HG03565 (cell line): Measurements from ENCODE around the gene JAKMIP2.
"Not testable (repeated sequence)": the region's sequence is repeated elsewhere in the genome, so short reads cannot be mapped to it uniquely, and the experiment has no call there.

ENCODE experiments used
- ATAC-seq: cut with Tn5 transposase; IDR thresholded peaks from one replicate; pipeline ENCODE4 v1.9.1; 2021; ENCODE audit warnings: mild to moderate bottlenecking, moderate library complexity; ENCODE audit not compliant: unreplicated experiment

The JAKMIP2 gene

GRCh38 chr5:147617711-147618350 is 164.7 kb downstream of the JAKMIP2 start:
- no peak for ATAC-seq

DNA sequence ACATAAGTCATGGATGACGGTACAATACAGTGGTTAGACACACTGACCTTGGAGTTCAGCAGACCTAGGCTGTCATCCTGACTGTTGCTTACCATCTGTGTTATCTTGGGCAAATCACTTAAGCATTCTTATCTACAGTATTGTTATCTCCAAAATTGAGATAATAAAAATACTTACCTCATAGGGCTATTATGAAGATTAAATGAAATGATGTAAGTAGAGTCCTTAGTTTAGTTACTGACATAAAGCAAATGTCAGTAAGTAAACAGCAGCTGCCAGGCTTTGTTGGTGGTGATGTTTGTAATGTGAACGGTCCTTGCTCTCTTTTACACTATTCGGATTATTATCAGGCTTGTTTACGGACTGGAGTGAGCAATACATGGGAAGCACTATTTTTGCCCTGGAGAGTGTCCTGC is 165.3 kb downstream of the JAKMIP2 start:
- ATAC-seq: no peak

DNA sequence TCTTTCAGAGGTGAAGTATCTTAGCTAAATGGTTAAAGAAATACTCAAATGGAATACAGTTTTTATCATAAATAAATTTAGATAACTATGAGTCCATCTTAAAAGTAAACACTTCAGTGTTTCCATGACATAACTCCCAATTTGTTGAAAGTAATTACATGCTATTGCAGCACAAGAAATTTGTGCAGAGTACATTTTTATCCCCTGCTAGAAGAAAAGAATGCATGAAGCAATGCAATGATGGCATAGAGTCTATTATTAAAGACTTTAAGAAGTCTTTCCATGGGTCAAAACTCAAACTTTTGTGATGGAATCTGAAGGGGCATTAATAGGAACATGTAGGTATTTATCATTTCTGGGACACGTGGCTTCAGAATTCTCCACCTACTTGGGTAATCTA is 166.1 kb downstream of the JAKMIP2 start:
- no peak for ATAC-seq

DNA sequence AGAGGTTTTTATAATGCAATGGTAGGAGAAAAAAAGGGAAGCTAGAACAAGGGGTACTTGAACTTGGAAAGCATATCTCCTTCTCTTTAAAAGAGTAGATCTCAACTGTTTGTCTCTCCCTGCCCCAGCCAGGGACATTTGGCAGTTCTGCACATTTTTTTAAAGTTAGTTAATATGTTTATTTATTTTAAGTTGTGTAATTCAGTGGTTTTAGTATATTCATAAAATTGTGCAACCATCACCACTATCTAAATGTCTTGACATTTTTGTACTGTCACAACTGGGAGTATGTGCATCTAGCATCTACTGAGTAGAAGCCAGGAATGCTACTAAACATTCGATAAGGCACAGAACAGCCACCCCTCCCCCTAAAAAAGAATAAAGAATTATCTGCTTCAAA is 169.2 kb downstream of the JAKMIP2 start:
- no peak for ATAC-seq

GRCh38 chr5:147611483-147611882 is 171.0 kb downstream of the JAKMIP2 start:
- ATAC-seq: no peak

DNA sequence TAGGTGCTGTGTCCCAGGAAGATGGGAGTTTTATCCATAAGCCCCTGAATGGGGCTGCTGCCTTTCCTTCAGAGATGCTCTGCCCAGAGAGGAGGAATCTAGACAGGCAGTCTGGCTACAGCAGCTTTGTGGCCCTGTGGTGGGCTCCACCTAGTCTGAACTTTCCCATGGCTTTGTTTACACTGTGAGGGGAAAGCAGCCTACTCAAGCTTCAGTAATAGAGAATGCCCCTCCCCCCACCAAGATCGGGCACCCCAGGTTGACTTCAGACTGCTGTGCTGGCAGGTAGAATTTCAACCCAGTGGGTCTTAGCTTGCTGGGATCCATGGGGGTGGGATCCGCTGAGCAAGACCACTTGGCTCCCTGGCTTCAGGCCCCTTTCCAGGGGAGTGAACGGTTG is 171.7 kb downstream of the JAKMIP2 start:
- no peak for ATAC-seq

GRCh38 chr5:147601652-147602051 is 180.9 kb downstream of the JAKMIP2 start:
- ATAC-seq: no peak

DNA sequence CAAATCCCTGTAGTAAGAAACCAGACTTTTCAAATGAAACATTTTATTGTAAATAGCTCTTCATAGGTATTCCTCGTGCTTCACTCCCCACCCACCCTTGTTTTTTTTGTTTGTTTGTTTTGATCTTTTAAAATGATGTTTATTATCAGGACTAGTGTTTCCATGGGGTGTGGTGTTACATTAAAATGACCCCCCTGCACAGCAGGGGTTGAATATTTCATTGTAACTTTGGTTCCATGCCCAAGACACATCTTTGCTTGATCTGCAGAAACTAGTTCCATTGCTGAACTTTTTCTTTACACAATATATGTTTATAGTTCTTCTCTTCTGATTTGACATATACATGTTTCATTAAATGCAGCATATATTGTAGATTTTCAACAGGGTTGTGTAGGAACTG is 191.4 kb downstream of the JAKMIP2 start:
- no peak for ATAC-seq

GRCh38 chr5:147590096-147590495 is 192.4 kb downstream of the JAKMIP2 start:
- ATAC-seq: no peak

DNA sequence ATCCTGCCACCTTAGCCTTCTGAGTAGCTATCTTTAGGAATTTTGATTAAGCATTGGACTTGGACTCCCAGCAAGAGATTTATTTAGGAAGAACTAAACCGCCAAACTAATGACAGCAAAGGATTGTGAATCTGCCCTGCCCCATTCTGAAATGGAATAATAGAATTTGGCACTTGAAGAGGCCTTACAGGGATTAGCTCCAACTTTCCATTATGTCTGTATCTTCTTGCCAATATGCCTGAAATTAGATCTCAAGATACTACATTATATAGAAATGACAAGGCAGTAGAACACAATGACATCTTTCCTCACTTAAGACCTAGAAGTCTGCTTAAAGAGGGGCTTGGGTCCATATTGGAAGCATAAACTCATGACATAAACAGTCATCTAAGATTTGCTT is 195.7 kb downstream of the JAKMIP2 start:
- ATAC-seq: no peak

DNA sequence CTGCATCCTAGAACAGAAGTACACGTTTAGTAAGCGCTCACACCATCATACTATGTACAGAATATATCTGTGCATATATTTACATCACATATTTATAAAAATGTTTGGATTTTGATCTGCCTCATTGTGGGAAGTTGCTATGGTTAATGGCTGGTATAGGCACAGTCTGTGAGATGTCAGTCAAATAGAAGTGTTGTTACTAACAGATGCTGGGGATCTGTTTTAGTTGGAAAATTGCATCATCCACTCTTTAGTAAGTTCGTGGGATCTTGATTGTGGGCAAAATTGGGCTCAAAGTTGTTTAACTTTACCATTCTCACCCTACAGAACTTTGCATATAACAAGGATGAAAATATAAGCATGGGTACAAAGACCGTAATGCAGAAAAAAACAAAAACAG is 196.3 kb downstream of the JAKMIP2 start:
- no peak for ATAC-seq

- ATAC-seq: not testable (repeated sequence)
These were observed 200.3 kb downstream of the JAKMIP2 start for GRCh38 chr5:147582272-147582671.

DNA sequence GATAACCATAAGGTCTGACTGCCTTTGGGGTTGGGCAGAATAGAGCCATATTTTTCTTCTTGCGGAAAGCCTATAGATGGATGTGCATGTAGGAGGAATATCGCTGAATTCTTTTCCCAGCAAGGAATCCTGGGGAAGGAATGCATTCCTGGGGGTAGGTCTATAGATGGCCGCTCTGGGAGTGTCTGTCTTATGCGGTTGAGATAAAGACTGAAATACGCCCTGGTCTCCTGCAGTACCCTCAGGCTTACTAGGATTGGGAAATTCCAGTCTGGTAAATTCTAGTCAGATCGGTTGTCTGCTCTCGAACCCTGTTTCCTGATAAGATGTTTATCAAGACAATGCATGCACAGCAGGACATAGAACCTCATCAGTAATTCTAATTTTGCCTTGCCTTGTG is 202.1 kb downstream of the JAKMIP2 start:
- not testable (repeated sequence) for ATAC-seq

- ATAC-seq: no peak
These were observed 204.1 kb downstream of the JAKMIP2 start for GRCh38 chr5:147578228-147579024.

- no peak for ATAC-seq
These were observed 205.6 kb downstream of the JAKMIP2 start for GRCh38 chr5:147576646-147577535.

- no peak for ATAC-seq
These were observed 206.9 kb downstream of the JAKMIP2 start for GRCh38 chr5:147575598-147575997.

DNA sequence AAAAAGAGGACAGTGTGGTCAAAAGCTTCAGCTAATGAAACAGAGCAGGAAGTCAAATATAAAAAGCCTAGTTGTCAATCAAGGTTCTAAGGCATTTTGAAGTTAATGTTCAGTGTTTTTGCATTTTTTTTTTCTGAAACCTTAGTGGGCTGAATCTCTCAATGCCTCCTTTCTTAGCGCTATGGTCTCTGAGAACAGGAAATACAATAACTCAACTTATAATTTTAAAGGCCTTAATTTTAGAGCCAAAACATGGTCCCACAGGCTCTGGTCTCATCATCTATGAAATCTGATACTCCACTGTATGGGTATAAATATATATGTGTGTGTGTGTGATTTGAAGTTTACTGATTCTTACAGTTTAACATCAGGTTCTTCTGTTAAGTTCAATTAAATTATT is 209.3 kb downstream of the JAKMIP2 start:
- no peak for ATAC-seq

DNA sequence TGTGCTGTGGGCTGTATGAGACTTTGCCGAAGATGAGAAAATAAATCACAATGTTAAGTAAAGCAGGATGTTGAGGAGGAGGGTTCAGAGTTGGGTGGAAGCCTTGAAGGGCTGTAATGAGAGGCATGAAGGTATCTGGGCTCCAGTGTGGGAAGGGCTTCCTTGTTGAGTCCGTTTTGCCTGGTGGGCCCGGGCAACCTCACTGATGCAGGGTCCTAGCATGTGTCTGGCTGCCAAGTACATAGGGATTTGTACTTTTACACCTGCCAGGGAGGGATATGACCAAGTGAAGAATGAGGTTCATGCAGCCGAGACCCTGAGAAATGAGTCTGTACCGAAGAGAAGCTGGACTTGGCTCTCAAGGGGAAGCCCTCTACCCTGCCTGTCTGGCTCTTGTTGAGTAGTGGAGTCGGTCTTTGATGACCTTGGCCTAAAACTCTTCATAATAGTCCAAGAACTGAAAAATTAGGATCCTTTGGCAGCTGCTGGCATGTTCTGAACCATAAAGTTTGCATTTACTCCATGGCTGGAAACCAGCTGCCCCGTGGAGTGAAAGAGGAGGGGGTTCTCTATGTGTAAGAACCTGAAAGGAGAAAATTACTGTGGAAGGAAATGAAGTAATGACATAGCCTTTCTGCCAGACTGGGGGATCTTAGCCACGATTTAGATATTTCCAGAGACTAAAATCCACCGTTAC is 213.7 kb downstream of the JAKMIP2 start:
- no peak for ATAC-seq

GRCh38 chr5:147567917-147568598 is 214.5 kb downstream of the JAKMIP2 start:
- no peak for ATAC-seq

GRCh38 chr5:147565524-147565923 is 217.0 kb downstream of the JAKMIP2 start:
- ATAC-seq: no peak
